IMR-90 (cell line): ENCODE results near the gene SLC2A11. TPM values are rescaled to one million over a fixed set of nuclear protein-coding genes. Genes with fewer than 3 reads are reported as not detected.
A peak's percentile ranks its signal among the peaks of the same experiment; 100 is the strongest.

Source experiments
- ATAC-seq: fragments of 200-7000 bp; cut with Tn5 transposase; 2 replicates; pipeline ENCODE4 v1.9.1; 2020; ENCODE audit warnings: low read depth, mild to moderate bottlenecking, moderate library complexity
- BruUV-seq: library from RNA; stranded (reverse); fragments of 400-500 nt; replicated peaks from 2 replicates; lab custom pipeline; 2021; lab: Mats Ljungman, UMichigan
- CTCF ChIA-PET: fragments of 300-600 bp; formaldehyde crosslinking; extraction: SDS; loops from one replicate; lab custom pipeline; 2021; ENCODE audit warnings: antibody characterized with exemption; lab: Yijun Ruan, JAX
- POLR2A ChIA-PET: fragments of 300-600 bp; sonication (Branson Sonifier 250); formaldehyde crosslinking; loops from one replicate; lab custom pipeline; 2022; ENCODE audit warnings: antibody characterized with exemption; ENCODE audit not compliant: unreplicated experiment; lab: Charles Lee
- DNase-seq: peaks from one replicate; pipeline ENCODE4 v3.0.0; 2013
- H2AFZ ChIP-seq: replicated peaks from 2 replicates; pipeline ENCODE3; 2013; ENCODE audit warnings: low read length, mild to moderate bottlenecking; ENCODE audit not compliant: poor library complexity
- H2AK5ac ChIP-seq: 2 replicates; pipeline ENCODE4 v1.6.1; 2013; ENCODE audit warnings: low read depth, low read length, inconsistent platforms
- H2AK9ac ChIP-seq: replicated peaks from 2 replicates; pipeline ENCODE3; 2013; ENCODE audit warnings: mild to moderate bottlenecking, low read depth, low read length, moderate library complexity; ENCODE audit not compliant: poor library complexity
- H2BK120ac ChIP-seq: 2 replicates; pipeline ENCODE4 v1.6.1; 2013; ENCODE audit warnings: low read depth, low read length, inconsistent platforms
- H2BK15ac ChIP-seq: 3 replicates; pipeline ENCODE4 v1.6.1; 2013; ENCODE audit warnings: low read depth, low read length, inconsistent platforms
- H2BK20ac ChIP-seq: 2 replicates; pipeline ENCODE4 v1.6.1; 2013; ENCODE audit warnings: low read depth, mild to moderate bottlenecking, inconsistent platforms, low read length, moderate library complexity
- H2BK5ac ChIP-seq: 2 replicates; pipeline ENCODE4 v1.6.1; 2013; ENCODE audit warnings: mild to moderate bottlenecking, low read depth, low read length, inconsistent platforms; ENCODE audit not compliant: poor library complexity, severe bottlenecking
- H3K14ac ChIP-seq: replicated peaks from 2 replicates; pipeline ENCODE4 v1.6.1; 2013; ENCODE audit warnings: low read depth, low read length, inconsistent platforms
- H3K18ac ChIP-seq: 2 replicates; pipeline ENCODE4 v1.6.1; 2013; ENCODE audit warnings: low read depth, low read length, control low read depth
- H3K23ac ChIP-seq: 2 replicates; pipeline ENCODE4 v1.6.1; 2013; ENCODE audit warnings: low read depth, low read length, inconsistent platforms
- H3K27ac ChIP-seq: 2 replicates; pipeline ENCODE4 v1.5.1; 2013; ENCODE audit warnings: mild to moderate bottlenecking, control low read depth, low read length; ENCODE audit not compliant: insufficient read depth
- H3K27me3 ChIP-seq: 2 replicates; pipeline ENCODE4 v1.6.1; 2013; ENCODE audit warnings: low read length; ENCODE audit not compliant: control insufficient read depth, insufficient read depth
- H3K36me3 ChIP-seq: 2 replicates; pipeline ENCODE4 v1.6.1; 2013; ENCODE audit warnings: low read length, mixed read lengths; ENCODE audit not compliant: control insufficient read depth, insufficient read depth
- H3K4ac ChIP-seq: 2 replicates; pipeline ENCODE4 v1.6.1; 2013; ENCODE audit warnings: low read depth, low read length, inconsistent platforms
- H3K4me1 ChIP-seq: 2 replicates; pipeline ENCODE4 v1.6.1; 2013; ENCODE audit warnings: low read length, mixed read lengths; ENCODE audit not compliant: control insufficient read depth, insufficient read depth
- H3K4me2 ChIP-seq: 2 replicates; pipeline ENCODE4 v1.6.1; 2013; ENCODE audit warnings: low read depth, mild to moderate bottlenecking, control low read depth, low read length, moderate library complexity
- H3K4me3 ChIP-seq: 2 replicates; pipeline ENCODE4 v1.5.1; 2013; ENCODE audit warnings: low read depth, mild to moderate bottlenecking, control low read depth, low read length, moderate library complexity; ENCODE audit not compliant: insufficient read depth
- H3K56ac ChIP-seq: 2 replicates; pipeline ENCODE4 v1.6.1; 2013; ENCODE audit warnings: low read length, inconsistent platforms; ENCODE audit not compliant: insufficient read depth; ENCODE audit errors: extremely low read depth
- H3K79me1 ChIP-seq, 2 experiments: 2 replicates each; pipeline ENCODE4 v1.6.1; 2013; ENCODE audit warnings: low read length in 2 of 2, inconsistent platforms in 1 of 2, low read depth in 1 of 2
- H3K9ac ChIP-seq: 2 replicates; pipeline ENCODE4 v1.6.1; 2013; ENCODE audit warnings: low read depth, low read length, control low read depth
- H3K9me1 ChIP-seq: 2 replicates; pipeline ENCODE4 v1.6.1; 2013; ENCODE audit warnings: low read length, inconsistent platforms; ENCODE audit not compliant: insufficient read depth
- H3K9me3 ChIP-seq: 2 replicates; pipeline ENCODE4 v1.6.1; 2013; ENCODE audit warnings: low read length; ENCODE audit not compliant: control insufficient read depth, insufficient read depth
- H4K20me1 ChIP-seq: 2 replicates; pipeline ENCODE4 v1.6.1; 2013; ENCODE audit warnings: low read length, inconsistent platforms; ENCODE audit not compliant: insufficient read depth
- H4K5ac ChIP-seq: 2 replicates; pipeline ENCODE4 v1.6.1; 2013; ENCODE audit warnings: mild to moderate bottlenecking, low read depth, low read length, control low read depth
- H4K8ac ChIP-seq, 2 experiments: 2 replicates each; pipeline ENCODE4 v1.6.1; 2013; ENCODE audit warnings: low read depth in 2 of 2, low read length in 2 of 2, control low read depth in 1 of 2, inconsistent platforms in 1 of 2
- H4K91ac ChIP-seq: 2 replicates; pipeline ENCODE4 v1.6.1; 2013; ENCODE audit warnings: low read depth, low read length, inconsistent platforms; ENCODE audit not compliant: insufficient read depth
- BHLHE40 ChIP-seq: fragments of 150-350 bp; IDR thresholded peaks from 2 replicates; pipeline ENCODE4 v1.6.1; 2016; ENCODE audit warnings: mild to moderate bottlenecking, low read depth, low read length
- CEBPB ChIP-seq: IDR thresholded peaks from 2 replicates; pipeline ENCODE4 v1.6.1; 2012; ENCODE audit warnings: low read depth, low read length, improper control_type of control experiment
- CHD1 ChIP-seq: IDR thresholded peaks from 2 replicates; pipeline ENCODE4 v1.6.1; 2012; ENCODE audit warnings: low read depth, low read length, improper control_type of control experiment
- ELK1 ChIP-seq: fragments of 150-350 bp; IDR thresholded peaks from 2 replicates; pipeline ENCODE4 v1.6.1; 2016; ENCODE audit warnings: low read depth, mild to moderate bottlenecking, low read length, moderate library complexity, borderline replicate concordance
- FOS ChIP-seq: fragments of 150-350 bp; IDR thresholded peaks from 2 replicates; pipeline ENCODE4 v1.6.1; 2016; ENCODE audit warnings: low read depth, low read length
- MAFK ChIP-seq: IDR thresholded peaks from 2 replicates; pipeline ENCODE4 v1.6.1; 2012; ENCODE audit warnings: low read depth, low read length, improper control_type of control experiment
- MAZ ChIP-seq: IDR thresholded peaks from 2 replicates; pipeline ENCODE4 v1.6.1; 2012; ENCODE audit warnings: low read depth, mild to moderate bottlenecking, low read length, improper control_type of control experiment, moderate library complexity, borderline replicate concordance
- MXI1 ChIP-seq: IDR thresholded peaks from 2 replicates; pipeline ENCODE4 v1.6.1; 2012; ENCODE audit warnings: low read depth, mild to moderate bottlenecking, low read length, moderate library complexity, borderline replicate concordance
- NFE2L2 ChIP-seq: fragments of 150-350 bp; IDR thresholded peaks from 2 replicates; pipeline ENCODE4 v1.6.1; 2016; ENCODE audit warnings: low read depth, mild to moderate bottlenecking, low read length
- POLR2A ChIP-seq: IDR thresholded peaks from 2 replicates; pipeline ENCODE4 v1.6.1; 2012; ENCODE audit warnings: mild to moderate bottlenecking, low read depth, low read length
- RAD21 ChIP-seq: IDR thresholded peaks from 2 replicates; pipeline ENCODE4 v1.6.1; 2012; ENCODE audit warnings: low read length, improper control_type of control experiment
- RCOR1 ChIP-seq: IDR thresholded peaks from 2 replicates; pipeline ENCODE4 v1.6.1; 2012; ENCODE audit warnings: mild to moderate bottlenecking, low read length, improper control_type of control experiment; ENCODE audit not compliant: insufficient replicate concordance
- RFX5 ChIP-seq: IDR thresholded peaks from 2 replicates; pipeline ENCODE4 v1.8.0; 2012; ENCODE audit warnings: low read depth, mild to moderate bottlenecking, low read length, moderate library complexity
- SMC3 ChIP-seq: fragments of 150-350 bp; IDR thresholded peaks from 2 replicates; pipeline ENCODE4 v1.6.1; 2016; ENCODE audit warnings: low read depth, mild to moderate bottlenecking, antibody characterized with exemption, low read length, moderate library complexity
- WGBS, 2 experiments: methylation state at CpG; one replicate each; pipeline versions ENCODE4 v1.1.5 to v1.1.7; 2013; ENCODE audit warnings: missing lambda C conversion rate in 2 of 2; ENCODE audit not compliant: insufficient read length in 1 of 2; ENCODE audit errors: extremely low coverage in 2 of 2; 5-methylcytosine and 5-hydroxymethylcytosine counted together
- dilution Hi-C: fragments of 300-500 bp; cut with HindIII; formaldehyde crosslinking; loops from one replicate; pipeline ENCODE4 v1.14.3; 2018; ENCODE audit warnings: low sequenced_read_pairs; ENCODE audit not compliant: unreplicated experiment
- in situ Hi-C: fragments of 300-500 bp; cut with MboI; formaldehyde crosslinking; loops from 3 replicates; pipeline ENCODE4 v1.14.3; 2019; ENCODE audit warnings: low sequenced_read_pairs, inconsistent platforms, mixed read lengths
- intact Hi-C: fragments of 100-400 bp; cut with micrococcal nuclease; formaldehyde crosslinking; loops from 2 replicates; pipeline ENCODE4 v1.10.0; 2022
- polyA plus RNA-seq, 3 experiments: library from polyadenylated mRNA; depleted of rRNA; stranded (reverse); fragments of >200 nt; gene quantifications; 2 replicates each; pipeline ENCODE4 v1.2.3, GENCODE V29; 2012; ENCODE audit warnings: low replicate concordance in 1 of 3
- total RNA-seq: library from RNA; depleted of rRNA; stranded (reverse); fragments of >200 nt; gene quantifications from 2 replicates; pipeline ENCODE4 v1.2.3, GENCODE V29; 2012
- TF ChIP-seq, protein P1 (sequence below): conservative IDR thresholded peaks from 2 replicates; pipeline ENCODE4 v1.5.1; 2012; ENCODE audit warnings: mild to moderate bottlenecking, low read depth, low read length, improper control_type of control experiment
- TF ChIP-seq, protein P2 (sequence below): fragments of 150-350 bp; IDR thresholded peaks from 2 replicates; pipeline ENCODE4 v1.6.1; 2017; ENCODE audit warnings: mild to moderate bottlenecking, antibody characterized with exemption, low read length, low read depth

The SLC2A11 gene
- total and polyA plus RNA-seq, 2 of the 4 experiments (the other 2 are of a cell fraction): 3.2 to 8.7 TPM

DNA sequence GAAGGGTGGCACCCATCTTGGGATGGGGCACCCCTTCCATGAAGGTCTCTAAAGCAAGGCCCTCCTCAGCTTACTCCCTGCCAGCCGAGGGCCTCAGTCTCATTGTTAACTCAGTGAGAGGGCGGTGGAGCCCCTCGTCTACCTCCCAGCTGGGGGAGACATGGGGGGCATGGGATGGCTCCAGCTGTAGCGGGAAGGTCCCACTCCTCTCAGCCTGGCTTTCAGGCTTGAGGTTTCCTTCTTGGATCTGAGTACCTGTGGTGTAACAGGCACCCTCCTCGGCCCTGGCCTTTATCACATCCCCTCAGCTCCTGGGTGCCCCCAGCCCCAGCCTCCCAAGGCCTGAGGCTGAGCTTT is 38.5 kb downstream of the SLC2A11 start:
- Histone ChIP-seq H3K27me3 (no peaks in the 10 kb centered on the region), H3K36me3 (peaks cover 24% of the 10 kb centered on the region), H2BK120ac (no peak overlapping the region), H3K79me1 (peaks cover 17 to 31% of the 10 kb centered on the region in 2 experiments), H3K4me1 (peaks cover 12% of the 10 kb centered on the region), H2BK15ac (no peak overlapping the region), H3K56ac (no peak overlapping the region), H3K27ac (no peak overlapping the region), H3K18ac (no peak overlapping the region), H4K20me1 (peaks cover 24% of the 10 kb centered on the region), H4K8ac (no peak overlapping the region; a peak in 1 of 4 replicates), H2BK5ac (no peak overlapping the region), H3K14ac (no peak overlapping the region), H3K9me1 (peaks cover 21% of the 10 kb centered on the region), H2AFZ (no peak overlapping the region), H3K4me2 (peak overlapping the region; percentile 76; the same call in 1 of the 2 replicates), H2AK5ac (peak overlapping the region; percentile 9; the same call in 1 of the 2 replicates), H3K9me3 (no peaks in the 10 kb centered on the region), H3K4ac (no peak overlapping the region), H3K9ac (no peak overlapping the region; the same call in 1 of the 2 replicates), H4K91ac (no peak overlapping the region), H4K5ac (no peak overlapping the region), H2AK9ac (peak overlapping the region; percentile 83), H2BK20ac (no peak overlapping the region), H3K23ac (no peak overlapping the region), H3K4me3 (no peak overlapping the region)
- ChIA-PET CTCF (no interaction called here), POLR2A (no interaction called here)
- DNase-seq (no peak), ATAC-seq (no peak)
- BruUV-seq: no TSS peak
- in situ Hi-C loops: no loop called here
- intact Hi-C loops: no loop called here
- TF ChIP-seq CEBPB (no peak), BHLHE40 (no peak), MAFK (no peak), POLR2A (no peak), NFE2L2 (no peak), MXI1 (no peak), CHD1 (no peak), RFX5 (no peak), SMC3 (no peak), RAD21 (no peak), RCOR1 (no peak), ELK1 (no peak), MAZ (no peak), FOS (no peak)
- TF ChIP-seq, protein P1, sequence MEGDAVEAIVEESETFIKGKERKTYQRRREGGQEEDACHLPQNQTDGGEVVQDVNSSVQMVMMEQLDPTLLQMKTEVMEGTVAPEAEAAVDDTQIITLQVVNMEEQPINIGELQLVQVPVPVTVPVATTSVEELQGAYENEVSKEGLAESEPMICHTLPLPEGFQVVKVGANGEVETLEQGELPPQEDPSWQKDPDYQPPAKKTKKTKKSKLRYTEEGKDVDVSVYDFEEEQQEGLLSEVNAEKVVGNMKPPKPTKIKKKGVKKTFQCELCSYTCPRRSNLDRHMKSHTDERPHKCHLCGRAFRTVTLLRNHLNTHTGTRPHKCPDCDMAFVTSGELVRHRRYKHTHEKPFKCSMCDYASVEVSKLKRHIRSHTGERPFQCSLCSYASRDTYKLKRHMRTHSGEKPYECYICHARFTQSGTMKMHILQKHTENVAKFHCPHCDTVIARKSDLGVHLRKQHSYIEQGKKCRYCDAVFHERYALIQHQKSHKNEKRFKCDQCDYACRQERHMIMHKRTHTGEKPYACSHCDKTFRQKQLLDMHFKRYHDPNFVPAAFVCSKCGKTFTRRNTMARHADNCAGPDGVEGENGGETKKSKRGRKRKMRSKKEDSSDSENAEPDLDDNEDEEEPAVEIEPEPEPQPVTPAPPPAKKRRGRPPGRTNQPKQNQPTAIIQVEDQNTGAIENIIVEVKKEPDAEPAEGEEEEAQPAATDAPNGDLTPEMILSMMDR: no peak
- TF ChIP-seq, protein P2, sequence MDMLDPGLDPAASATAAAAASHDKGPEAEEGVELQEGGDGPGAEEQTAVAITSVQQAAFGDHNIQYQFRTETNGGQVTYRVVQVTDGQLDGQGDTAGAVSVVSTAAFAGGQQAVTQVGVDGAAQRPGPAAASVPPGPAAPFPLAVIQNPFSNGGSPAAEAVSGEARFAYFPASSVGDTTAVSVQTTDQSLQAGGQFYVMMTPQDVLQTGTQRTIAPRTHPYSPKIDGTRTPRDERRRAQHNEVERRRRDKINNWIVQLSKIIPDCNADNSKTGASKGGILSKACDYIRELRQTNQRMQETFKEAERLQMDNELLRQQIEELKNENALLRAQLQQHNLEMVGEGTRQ: no peak
- 83% methylated on average over 1 of the region's 5 CpGs; no CpG with 5 or more reads in 1 of the 2 experiments for WGBS, 2 experiments
- dilution Hi-C loops: no loop called here
